ENCODE data around the gene RIPOR3.

- TF ChIP-seq, protein P1, sequence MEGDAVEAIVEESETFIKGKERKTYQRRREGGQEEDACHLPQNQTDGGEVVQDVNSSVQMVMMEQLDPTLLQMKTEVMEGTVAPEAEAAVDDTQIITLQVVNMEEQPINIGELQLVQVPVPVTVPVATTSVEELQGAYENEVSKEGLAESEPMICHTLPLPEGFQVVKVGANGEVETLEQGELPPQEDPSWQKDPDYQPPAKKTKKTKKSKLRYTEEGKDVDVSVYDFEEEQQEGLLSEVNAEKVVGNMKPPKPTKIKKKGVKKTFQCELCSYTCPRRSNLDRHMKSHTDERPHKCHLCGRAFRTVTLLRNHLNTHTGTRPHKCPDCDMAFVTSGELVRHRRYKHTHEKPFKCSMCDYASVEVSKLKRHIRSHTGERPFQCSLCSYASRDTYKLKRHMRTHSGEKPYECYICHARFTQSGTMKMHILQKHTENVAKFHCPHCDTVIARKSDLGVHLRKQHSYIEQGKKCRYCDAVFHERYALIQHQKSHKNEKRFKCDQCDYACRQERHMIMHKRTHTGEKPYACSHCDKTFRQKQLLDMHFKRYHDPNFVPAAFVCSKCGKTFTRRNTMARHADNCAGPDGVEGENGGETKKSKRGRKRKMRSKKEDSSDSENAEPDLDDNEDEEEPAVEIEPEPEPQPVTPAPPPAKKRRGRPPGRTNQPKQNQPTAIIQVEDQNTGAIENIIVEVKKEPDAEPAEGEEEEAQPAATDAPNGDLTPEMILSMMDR (IDR thresholded peaks at IDR 0.05; ENCODE audit: insufficient read depth, low read length): no peak
- TF ChIP-seq REST (IDR thresholded peaks at IDR 0.05; ENCODE audit: insufficient replicate concordance, low read depth): no peak
These were observed 38.8 kb upstream of the RIPOR3 start for GRCh38 chr20:50729901-50730764.
